GM13977 (cell line): ENCODE data around the gene NELL1.

Experiments used
- DNase-seq: peaks from one replicate; pipeline ENCODE4 v3.0.0; 2012; ENCODE audit warnings: low spot score
- in situ Hi-C: fragments of 300-500 bp; cut with MboI; formaldehyde crosslinking; loops from one replicate; pipeline ENCODE4 v1.12.0; 2022; ENCODE audit warnings: low sequenced_read_pairs, low pct_unique_long_range_greater_than_20kb, mixed read lengths, inconsistent platforms; ENCODE audit not compliant: unreplicated experiment
- TF ChIP-seq, protein P1 (sequence below): IDR thresholded peaks from 2 replicates; pipeline ENCODE4 v1.5.1; 2012; ENCODE audit warnings: mild to moderate bottlenecking, control low read depth; ENCODE audit not compliant: insufficient read depth; ENCODE audit errors: extremely low read depth, missing control alignments

Gene NELL1

DNA sequence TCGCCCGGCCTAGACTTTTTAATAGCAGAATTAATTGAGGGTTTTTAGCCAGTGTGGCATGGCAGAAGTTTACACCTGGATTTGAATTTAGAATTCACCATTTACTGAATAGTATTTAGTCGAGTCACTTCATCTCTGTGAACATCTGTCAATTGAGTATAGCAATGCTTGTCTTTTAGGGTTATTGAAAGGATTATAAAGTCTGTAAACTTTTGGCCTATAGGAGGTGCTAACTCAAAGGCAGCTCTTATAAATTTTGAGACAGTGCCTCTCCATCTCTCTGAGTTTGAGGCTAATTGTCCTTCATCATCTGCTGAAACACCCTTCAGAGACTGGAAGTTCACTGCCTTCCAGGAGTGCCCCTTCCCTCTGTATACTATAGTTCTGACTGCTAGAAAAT is 205.0 kb downstream of the NELL1 start:
- in situ Hi-C loops, result no loop called here
- TF ChIP-seq, protein P1, sequence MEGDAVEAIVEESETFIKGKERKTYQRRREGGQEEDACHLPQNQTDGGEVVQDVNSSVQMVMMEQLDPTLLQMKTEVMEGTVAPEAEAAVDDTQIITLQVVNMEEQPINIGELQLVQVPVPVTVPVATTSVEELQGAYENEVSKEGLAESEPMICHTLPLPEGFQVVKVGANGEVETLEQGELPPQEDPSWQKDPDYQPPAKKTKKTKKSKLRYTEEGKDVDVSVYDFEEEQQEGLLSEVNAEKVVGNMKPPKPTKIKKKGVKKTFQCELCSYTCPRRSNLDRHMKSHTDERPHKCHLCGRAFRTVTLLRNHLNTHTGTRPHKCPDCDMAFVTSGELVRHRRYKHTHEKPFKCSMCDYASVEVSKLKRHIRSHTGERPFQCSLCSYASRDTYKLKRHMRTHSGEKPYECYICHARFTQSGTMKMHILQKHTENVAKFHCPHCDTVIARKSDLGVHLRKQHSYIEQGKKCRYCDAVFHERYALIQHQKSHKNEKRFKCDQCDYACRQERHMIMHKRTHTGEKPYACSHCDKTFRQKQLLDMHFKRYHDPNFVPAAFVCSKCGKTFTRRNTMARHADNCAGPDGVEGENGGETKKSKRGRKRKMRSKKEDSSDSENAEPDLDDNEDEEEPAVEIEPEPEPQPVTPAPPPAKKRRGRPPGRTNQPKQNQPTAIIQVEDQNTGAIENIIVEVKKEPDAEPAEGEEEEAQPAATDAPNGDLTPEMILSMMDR, result no peak

DNA sequence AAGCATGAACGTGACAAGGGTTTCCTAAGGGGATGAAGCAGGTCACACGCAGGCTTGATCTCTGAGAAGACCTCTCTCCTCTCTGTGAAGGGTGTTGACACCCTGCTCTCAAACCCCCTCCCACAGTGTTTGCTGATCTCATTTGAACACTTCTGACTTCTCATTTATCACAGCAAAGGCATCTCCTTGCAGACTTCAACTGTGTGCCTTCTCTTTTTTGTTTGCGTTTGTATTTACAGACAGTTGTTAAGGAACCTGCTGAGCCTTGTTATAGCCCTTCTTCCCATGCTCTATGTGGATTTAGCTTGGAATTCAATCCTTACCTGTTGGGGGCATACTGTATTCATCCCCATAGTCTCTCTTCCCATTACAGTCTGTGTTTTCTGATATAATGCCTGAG is 206.5 kb downstream of the NELL1 start:
- in situ Hi-C loops, result loop anchor here (25.0 kb wide), 1 partner anchor 89 kb away; no protein-coding TSS in a partner anchor
- DNase-seq, result no peak
- TF ChIP-seq, protein P1, result no peak

More for the DNA sequence above, 205.0 kb downstream of the NELL1 start:
- DNase-seq, result no peak

DNA sequence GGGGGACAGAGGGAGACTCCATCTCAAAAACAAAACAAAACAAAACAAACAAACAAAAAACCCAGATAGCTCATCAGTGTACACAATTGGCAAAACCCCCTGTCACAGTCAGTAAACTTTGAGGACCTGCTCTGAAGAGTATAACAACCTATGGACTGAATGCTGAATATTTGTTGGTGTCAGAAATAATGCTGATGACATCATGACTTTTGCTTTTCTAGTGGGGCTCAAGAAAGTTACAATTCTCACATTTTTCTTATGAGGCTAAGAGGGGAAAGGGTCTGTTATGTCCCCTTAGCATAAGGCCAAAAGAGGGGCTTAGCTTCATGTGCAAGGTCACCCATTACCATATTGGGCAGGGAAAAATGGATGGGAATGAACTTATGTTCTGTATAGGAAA is 207.4 kb downstream of the NELL1 start:
- in situ Hi-C loops, result loop anchor here (25.0 kb wide), 1 partner anchor 89 kb away; no protein-coding TSS in a partner anchor
- TF ChIP-seq, protein P1, result no peak
- DNase-seq, result no peak

DNA sequence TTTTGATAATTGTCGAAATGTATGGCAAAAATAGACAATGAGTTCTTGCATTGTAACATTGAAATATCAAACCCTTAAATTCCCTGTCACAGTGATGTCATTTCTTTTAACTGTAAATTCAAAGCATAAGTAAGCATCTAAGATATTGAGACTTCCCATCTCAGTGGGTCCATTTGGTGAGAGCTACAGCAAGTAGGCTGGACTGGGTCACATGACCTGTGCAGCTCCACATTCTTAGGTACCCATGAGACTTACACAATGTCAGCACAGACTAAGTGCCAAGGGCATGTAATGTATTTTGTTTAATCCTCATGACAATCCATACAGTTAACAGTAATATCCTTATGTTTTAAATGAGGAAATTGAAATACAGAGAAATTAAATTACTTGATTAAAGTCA is 210.7 kb downstream of the NELL1 start:
- in situ Hi-C loops, result loop anchor here (25.0 kb wide), 1 partner anchor 93 kb away; no protein-coding TSS in a partner anchor
- TF ChIP-seq, protein P1, result no peak
- no peak for DNase-seq

DNA sequence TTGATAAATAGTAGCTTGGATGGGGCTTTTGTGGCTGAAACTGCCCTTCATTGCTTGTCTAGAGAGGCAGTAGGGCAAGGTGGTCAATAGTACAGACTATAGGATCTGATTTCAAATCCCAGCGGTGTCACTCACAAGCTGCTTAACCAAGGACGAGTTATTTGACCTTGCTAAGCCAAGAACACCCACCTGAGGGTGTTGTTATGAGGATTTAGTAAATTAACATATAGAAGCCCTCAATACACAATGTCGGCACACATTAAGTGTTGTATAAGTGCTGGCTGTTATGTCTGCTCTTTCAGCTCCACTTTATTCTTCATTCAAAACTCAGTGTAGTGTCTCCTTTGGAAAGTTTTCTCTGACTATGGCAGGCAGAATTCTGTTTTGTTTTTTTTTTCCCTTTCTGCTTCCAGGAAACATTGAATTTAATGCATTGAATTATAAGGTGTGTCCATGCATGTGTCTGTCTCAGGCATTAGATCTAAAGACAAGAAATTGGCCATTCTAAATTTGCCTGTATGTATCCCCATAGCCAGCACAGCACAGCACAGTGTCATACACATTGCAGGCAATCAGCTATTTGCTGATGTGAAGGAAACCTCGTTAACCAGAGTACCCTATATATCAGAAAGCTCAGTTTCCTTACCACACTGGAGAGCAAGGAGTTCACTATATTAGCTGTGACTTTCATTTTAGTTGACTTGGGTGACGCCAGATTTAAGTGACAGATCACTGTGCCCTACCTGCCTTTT is 212.1 kb downstream of the NELL1 start:
- TF ChIP-seq, protein P1, result no peak
- no peak for DNase-seq
- in situ Hi-C loops, result loop anchor here (25.0 kb wide), 1 partner anchor 94 kb away; no protein-coding TSS in a partner anchor

DNA sequence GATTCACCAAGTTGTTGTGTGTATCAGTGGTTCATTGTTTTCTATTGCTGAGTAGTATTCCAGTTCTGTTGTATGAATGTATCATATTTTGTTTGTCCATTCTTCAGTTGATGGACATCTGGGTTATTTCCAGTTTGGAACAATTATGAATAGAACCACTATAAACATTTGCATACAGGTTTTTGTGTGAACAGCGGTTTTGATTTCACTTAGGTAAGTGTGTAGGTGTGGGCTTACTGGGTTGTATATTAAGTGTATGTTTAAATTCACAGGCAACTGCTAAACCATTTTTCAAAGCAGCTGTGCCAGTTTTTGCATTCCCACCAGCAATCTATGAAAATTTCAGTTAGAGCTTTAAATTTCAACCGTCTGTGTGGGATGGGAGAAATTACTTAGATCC is 217.8 kb downstream of the NELL1 start:
- in situ Hi-C loops, result loop anchor here (25.0 kb wide), 1 partner anchor 100 kb away; no protein-coding TSS in a partner anchor
- TF ChIP-seq, protein P1, result no peak
- no peak for DNase-seq
